Fibroblast of pulmonary artery (primary cell): Measurements from ENCODE around the gene SPINK8.

Experiments used
- DNase-seq: peaks from one replicate; pipeline ENCODE4 v3.0.0-alpha.2; 2010; ENCODE audit warnings: low read depth
- H3K4me3 ChIP-seq: replicated peaks from 2 replicates; pipeline ENCODE4 v1.5.1; 2011; ENCODE audit warnings: low read depth, mild to moderate bottlenecking, control low read depth, low read length, moderate library complexity
- TF ChIP-seq, protein P1 (sequence below): IDR thresholded peaks from 2 replicates; pipeline ENCODE4 v1.5.1; 2011; ENCODE audit warnings: mild to moderate bottlenecking, control low read depth, low read length, inconsistent platforms; ENCODE audit errors: missing control alignments

Gene SPINK8

GRCh38 chr3:48269592-48269991 lies 63.9 kb downstream of the SPINK8 start:
- no peak for DNase-seq
- TF ChIP-seq, protein P1, sequence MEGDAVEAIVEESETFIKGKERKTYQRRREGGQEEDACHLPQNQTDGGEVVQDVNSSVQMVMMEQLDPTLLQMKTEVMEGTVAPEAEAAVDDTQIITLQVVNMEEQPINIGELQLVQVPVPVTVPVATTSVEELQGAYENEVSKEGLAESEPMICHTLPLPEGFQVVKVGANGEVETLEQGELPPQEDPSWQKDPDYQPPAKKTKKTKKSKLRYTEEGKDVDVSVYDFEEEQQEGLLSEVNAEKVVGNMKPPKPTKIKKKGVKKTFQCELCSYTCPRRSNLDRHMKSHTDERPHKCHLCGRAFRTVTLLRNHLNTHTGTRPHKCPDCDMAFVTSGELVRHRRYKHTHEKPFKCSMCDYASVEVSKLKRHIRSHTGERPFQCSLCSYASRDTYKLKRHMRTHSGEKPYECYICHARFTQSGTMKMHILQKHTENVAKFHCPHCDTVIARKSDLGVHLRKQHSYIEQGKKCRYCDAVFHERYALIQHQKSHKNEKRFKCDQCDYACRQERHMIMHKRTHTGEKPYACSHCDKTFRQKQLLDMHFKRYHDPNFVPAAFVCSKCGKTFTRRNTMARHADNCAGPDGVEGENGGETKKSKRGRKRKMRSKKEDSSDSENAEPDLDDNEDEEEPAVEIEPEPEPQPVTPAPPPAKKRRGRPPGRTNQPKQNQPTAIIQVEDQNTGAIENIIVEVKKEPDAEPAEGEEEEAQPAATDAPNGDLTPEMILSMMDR, result no peak
- H3K4me3 ChIP-seq, result no peak overlapping the region

DNA sequence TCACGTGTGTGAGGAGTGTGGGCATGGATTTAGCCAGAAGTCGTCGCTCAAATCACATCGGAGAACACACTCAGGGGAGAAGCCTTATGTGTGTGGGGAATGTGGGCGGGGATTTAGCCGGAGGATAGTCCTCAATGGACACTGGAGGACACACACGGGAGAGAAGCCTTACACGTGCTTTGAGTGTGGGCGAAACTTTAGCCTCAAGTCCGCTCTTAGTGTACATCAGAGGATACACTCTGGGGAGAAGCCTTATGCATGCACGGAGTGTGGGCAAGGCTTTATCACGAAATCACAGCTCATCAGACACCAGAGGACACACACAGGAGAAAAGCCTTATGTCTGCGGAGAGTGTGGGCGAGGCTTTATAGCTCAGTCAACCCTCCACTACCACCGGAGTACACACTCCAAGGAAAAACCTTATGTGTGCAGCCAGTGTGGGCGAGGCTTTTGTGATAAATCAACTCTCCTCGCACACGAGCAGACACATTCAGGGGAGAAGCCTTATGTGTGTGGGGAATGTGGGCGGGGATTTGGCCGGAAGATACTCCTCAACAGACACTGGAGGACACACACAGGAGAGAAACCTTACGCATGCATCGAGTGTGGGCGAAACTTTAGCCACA lies 64.4 kb downstream of the SPINK8 start:
- no peak for DNase-seq
- no peak overlapping the region for H3K4me3 ChIP-seq
- TF ChIP-seq, protein P1, result no peak

- H3K4me3 ChIP-seq, result no peak overlapping the region
- no peak for DNase-seq
- TF ChIP-seq, protein P1, result no peak
These were observed 65.0 kb downstream of the SPINK8 start for GRCh38 chr3:48268381-48268935.

DNA sequence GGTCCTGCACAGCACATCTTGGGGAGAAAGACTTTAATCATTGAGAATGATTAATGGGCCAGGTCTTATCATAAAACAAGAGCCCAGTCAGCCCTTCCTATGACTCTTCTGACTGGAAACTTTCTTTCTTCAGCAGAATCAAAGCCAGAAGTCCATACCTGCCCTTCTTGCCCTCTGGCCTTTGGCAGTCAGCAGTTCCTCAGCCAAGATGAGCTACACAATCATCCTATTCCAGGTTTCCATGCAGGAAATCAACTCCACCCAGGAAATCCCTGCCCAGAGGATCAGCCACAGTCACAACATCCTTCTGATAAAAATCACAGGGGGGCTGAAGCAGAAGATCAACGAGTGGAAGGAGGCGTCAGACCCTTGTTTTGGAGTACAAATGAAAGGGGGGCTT lies 65.7 kb downstream of the SPINK8 start:
- H3K4me3 ChIP-seq, result no peak overlapping the region
- TF ChIP-seq, protein P1, result no peak
- DNase-seq, result no peak

- TF ChIP-seq, protein P1, result no peak
These were observed 74.9 kb downstream of the SPINK8 start for GRCh38 chr3:48258530-48258929.

More at GRCh38 chr3:48258530-48258929, 74.9 kb downstream of the SPINK8 start:
- H3K4me3 ChIP-seq, result no peak overlapping the region
- no peak for DNase-seq
